Caco-2 (cell line): ENCODE data around the gene MRTO4. TPM values are rescaled to one million over a fixed set of nuclear protein-coding genes. Genes with fewer than 3 reads are reported as not detected.
A peak's percentile ranks its signal among the peaks of the same experiment; 100 is the strongest.

Experiments
- BruUV-seq: library from RNA; stranded (reverse); fragments of 400-500 nt; replicated peaks from 2 replicates; lab custom pipeline; 2021; lab: Mats Ljungman, UMichigan
- CTCF ChIA-PET: fragments of 300-600 bp; sonication (Branson Sonifier 250); formaldehyde crosslinking; loops from one replicate; lab custom pipeline; 2022; ENCODE audit warnings: antibody characterized with exemption; lab: Charles Lee
- POLR2A ChIA-PET: fragments of 300-600 bp; sonication (Branson Sonifier 250); formaldehyde crosslinking; loops from one replicate; lab custom pipeline; 2022; ENCODE audit warnings: antibody characterized with exemption; lab: Charles Lee
- DNase-seq, 2 experiments: peaks; one replicate each; pipeline versions ENCODE4 v3.0.0 to v3.0.0-alpha.2; 2020 to 2022
- H3K27me3 ChIP-seq: replicated peaks from 2 replicates; pipeline ENCODE4 v1.6.0; 2011; ENCODE audit warnings: low read length; ENCODE audit not compliant: control insufficient read depth, insufficient read depth
- H3K36me3 ChIP-seq: 2 replicates; pipeline ENCODE4 v1.5.1; 2011; ENCODE audit warnings: low read length; ENCODE audit not compliant: control insufficient read depth, insufficient read depth
- H3K4me1 ChIP-seq: fragments of 250-450 bp; sonication (Bioruptor Pico); 2 replicates; pipeline ENCODE4 v1.5.1; 2020; ENCODE audit warnings: mild to moderate bottlenecking
- H3K4me3 ChIP-seq: 2 replicates; pipeline ENCODE4 v1.5.1; 2011; ENCODE audit warnings: low read depth, mild to moderate bottlenecking, control low read depth, low read length
- H3K9me3 ChIP-seq: fragments of 250-450 bp; sonication (Bioruptor Pico); 2 replicates; pipeline ENCODE4 v1.5.1; 2020; ENCODE audit warnings: mild to moderate bottlenecking, moderate library complexity
- H3K27ac Mint-ChIP-seq: one replicate; pipeline ENCODE4 v1.8.0; 2022; ENCODE audit warnings: mixed read lengths; ENCODE audit not compliant: unreplicated experiment
- H3K27me3 Mint-ChIP-seq: one replicate; pipeline ENCODE4 v1.8.0; 2022; ENCODE audit warnings: mixed read lengths; ENCODE audit not compliant: insufficient read depth, unreplicated experiment
- H3K36me3 Mint-ChIP-seq: one replicate; pipeline ENCODE4 v1.8.0; 2022; ENCODE audit warnings: mild to moderate bottlenecking, mixed read lengths; ENCODE audit not compliant: insufficient read depth, unreplicated experiment
- H3K4me1 Mint-ChIP-seq: one replicate; pipeline ENCODE4 v1.8.0; 2022; ENCODE audit warnings: low read depth, mixed read lengths; ENCODE audit not compliant: unreplicated experiment
- H3K4me3 Mint-ChIP-seq: one replicate; pipeline ENCODE4 v1.8.0; 2022; ENCODE audit warnings: mild to moderate bottlenecking, moderate library complexity, mixed read lengths; ENCODE audit not compliant: unreplicated experiment
- H3K9me3 Mint-ChIP-seq: one replicate; pipeline ENCODE4 v1.8.0; 2022; ENCODE audit warnings: mixed read lengths; ENCODE audit not compliant: unreplicated experiment
- CTCF ChIP-seq, 2 experiments: fragments of 200-600 bp in 1 of 2; IDR thresholded peaks; 1 replicate in 1 of 2; 2 replicates in 1 of 2; pipeline versions ENCODE4 v1.5.1 to v1.8.0; 2011 to 2022; ENCODE audit warnings: antibody characterized with exemption in 1 of 2, control low read depth in 1 of 2, inconsistent platforms in 1 of 2, low read depth in 1 of 2, low read length in 1 of 2, mild to moderate bottlenecking in 1 of 2, moderate library complexity in 1 of 2; ENCODE audit not compliant: insufficient read depth in 1 of 2, severe bottlenecking in 1 of 2, unreplicated experiment in 1 of 2
- intact Hi-C: fragments of 100-400 bp; cut with micrococcal nuclease; formaldehyde crosslinking; loops from one replicate; pipeline ENCODE4 v1.10.0; 2022; ENCODE audit not compliant: unreplicated experiment
- total RNA-seq: library from RNA; stranded (reverse); gene quantifications from 2 replicates; pipeline ENCODE4 v1.2.3, GENCODE V29; 2022

Gene MRTO4
- total RNA-seq, 1 experiment from 2014 or later, result 52.6 TPM

GRCh38 chr1:19220080-19220846 is 31.3 kb upstream of the MRTO4 start:
- no peaks in the 10 kb centered on the region for H3K27me3 Mint-ChIP-seq
- POLR2A ChIA-PET, result no interaction called here
- Histone ChIP-seq H3K4me1 (no peaks in the 10 kb centered on the region), H3K9me3 (no peaks in the 10 kb centered on the region), H3K36me3 (no peaks in the 10 kb centered on the region), H3K4me3 (no peak overlapping the region), H3K27me3 (no peaks in the 10 kb centered on the region)
- intact Hi-C loops, result no loop called here
- peak overlapping the region; percentile 71 for H3K27ac Mint-ChIP-seq
- TF ChIP-seq CTCF (IDR thresholded peaks at IDR 0.05; ENCODE audit: insufficient read depth in 1 of 2, low read depth in 1 of 2, low read length in 1 of 2, severe bottlenecking in 1 of 2, unreplicated experiment in 1 of 2), result no peak
- CTCF ChIA-PET, result no interaction called here
- no peak overlapping the region for H3K4me3 Mint-ChIP-seq
- no peak for DNase-seq
- H3K9me3 Mint-ChIP-seq, result no peaks in the 10 kb centered on the region
- H3K36me3 Mint-ChIP-seq, result peaks cover 88% of the 10 kb centered on the region
- peaks cover 5% of the 10 kb centered on the region for H3K4me1 Mint-ChIP-seq
- BruUV-seq, result no TSS peak

- ChIA-PET CTCF (no interaction called here), POLR2A (no interaction called here)
- no peaks in the 10 kb centered on the region for H3K9me3 Mint-ChIP-seq
- BruUV-seq, result no TSS peak
- no peaks in the 10 kb centered on the region for H3K4me1 ChIP-seq
- no peaks in the 10 kb centered on the region for H3K27me3 Mint-ChIP-seq
- intact Hi-C loops, result no loop called here
- no peaks in the 10 kb centered on the region for H3K9me3 ChIP-seq
- no peak overlapping the region for H3K4me3 Mint-ChIP-seq
- no peak overlapping the region for H3K4me3 ChIP-seq
- H3K36me3 ChIP-seq, result no peaks in the 10 kb centered on the region; the same call in 1 of the 2 replicates
- DNase-seq, result no peak
- H3K36me3 Mint-ChIP-seq, result peaks cover 92% of the 10 kb centered on the region
- no peaks in the 10 kb centered on the region for H3K27me3 ChIP-seq
- TF ChIP-seq CTCF (IDR thresholded peaks at IDR 0.05; ENCODE audit: insufficient read depth in 1 of 2, low read depth in 1 of 2, low read length in 1 of 2, severe bottlenecking in 1 of 2, unreplicated experiment in 1 of 2), result no peak
- H3K4me1 Mint-ChIP-seq, result peaks cover 5% of the 10 kb centered on the region
- no peak overlapping the region for H3K27ac Mint-ChIP-seq
These were observed 30.6 kb upstream of the MRTO4 start for GRCh38 chr1:19220991-19221390.

- intact Hi-C loops, result no loop called here
- H3K27ac Mint-ChIP-seq, result no peak overlapping the region
- ChIA-PET CTCF (no interaction called here), POLR2A (no interaction called here)
- DNase-seq, result no peak
- peaks cover 5% of the 10 kb centered on the region for H3K4me1 Mint-ChIP-seq
- no peaks in the 10 kb centered on the region for H3K4me1 ChIP-seq
- no peaks in the 10 kb centered on the region; the same call in 1 of the 2 replicates for H3K36me3 ChIP-seq
- no peak for TF ChIP-seq CTCF (IDR thresholded peaks at IDR 0.05; ENCODE audit: insufficient read depth in 1 of 2, low read depth in 1 of 2, low read length in 1 of 2, severe bottlenecking in 1 of 2, unreplicated experiment in 1 of 2)
- no TSS peak for BruUV-seq
- no peaks in the 10 kb centered on the region for H3K9me3 ChIP-seq
- no peak overlapping the region for H3K4me3 ChIP-seq
- no peak overlapping the region for H3K4me3 Mint-ChIP-seq
- peaks cover 95% of the 10 kb centered on the region for H3K36me3 Mint-ChIP-seq
- H3K27me3 ChIP-seq, result no peaks in the 10 kb centered on the region
- no peaks in the 10 kb centered on the region for H3K9me3 Mint-ChIP-seq
- H3K27me3 Mint-ChIP-seq, result no peaks in the 10 kb centered on the region
These were observed 29.0 kb upstream of the MRTO4 start for GRCh38 chr1:19222573-19222972.
